ENCODE measurements around the gene VSTM4. TPM values are rescaled to one million over a fixed set of nuclear protein-coding genes. Genes with fewer than 3 reads are reported as not detected.

VSTM4 gene
- total and polyA plus RNA-seq, 9 donors, result 17.3 to 68.9 (median 42.9) TPM

GRCh38 chr10:49081547-49082275 is 33.6 kb downstream of the VSTM4 start:
- H3K9me3 ChIP-seq, result no peaks in the 10 kb centered on the region
- peak; percentile 61 to 83 (median 75) for DNase-seq
- H3K4me1 ChIP-seq (ENCODE audit: insufficient read depth), result peaks cover 39% of the 10 kb centered on the region
- intact Hi-C loops (cut with DNase I), result loop anchor here in 3 of 4 donors (5.0 kb wide), 3 partner anchors 36 to 216 kb away; partner anchors contain the start of genes C10orf71 (in 1 of the 3) and VSTM4 (in 1 of the 3)
- 15 to 32% (median 22%) methylated on average over 8 to 9 of the region's 9 CpGs for WGBS, 3 donors
- H3K4me3 ChIP-seq, result no peak overlapping the region
- TF ChIP-seq EP300 (IDR thresholded peaks at IDR 0.05), result no peak
- TF ChIP-seq POLR2A (IDR thresholded peaks at IDR 0.05), result no peak
- TF ChIP-seq CTCF (IDR thresholded peaks at IDR 0.05), result no peak
- no peaks in the 10 kb centered on the region for H3K36me3 ChIP-seq
- no peaks in the 10 kb centered on the region for H3K27me3 ChIP-seq
- peak overlapping the region in 1 of 2 donors; percentile 43 for H3K27ac ChIP-seq

DNA sequence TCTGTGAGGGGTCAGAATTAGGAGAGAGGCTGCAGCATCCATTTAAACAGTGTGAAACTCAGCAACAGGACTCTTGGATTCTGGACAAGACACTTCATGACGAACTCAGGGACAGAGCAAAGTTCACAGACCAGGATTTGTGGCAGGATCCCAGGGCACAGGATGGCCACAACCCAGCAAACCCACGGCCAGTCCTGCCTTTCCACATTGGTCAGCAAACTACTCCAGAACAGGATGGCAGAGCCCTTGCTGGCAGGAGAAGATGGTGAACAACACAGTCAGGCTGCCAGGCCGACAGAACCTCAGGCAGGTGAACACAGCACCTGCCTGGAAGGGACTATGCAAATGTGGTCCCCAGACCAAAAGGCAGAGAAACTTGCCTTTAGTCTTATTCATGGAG is 34.4 kb downstream of the VSTM4 start:
- peak in 1 of 5 donors; percentile 34 for DNase-seq
- 45 to 56% (median 52%) methylated on average over 3 of the region's 3 CpGs for WGBS, 3 donors
- H3K27ac ChIP-seq, result peak overlapping the region; percentile 43 to 47
- no peaks in the 10 kb centered on the region for H3K27me3 ChIP-seq
- TF ChIP-seq EP300 (IDR thresholded peaks at IDR 0.05), result no peak
- TF ChIP-seq CTCF (IDR thresholded peaks at IDR 0.05), result no peak
- TF ChIP-seq POLR2A (IDR thresholded peaks at IDR 0.05), result no peak
- H3K4me1 ChIP-seq (ENCODE audit: insufficient read depth), result peaks cover 39% of the 10 kb centered on the region
- H3K36me3 ChIP-seq, result no peaks in the 10 kb centered on the region
- H3K9me3 ChIP-seq, result no peaks in the 10 kb centered on the region
- no peak overlapping the region for H3K4me3 ChIP-seq
- intact Hi-C loops (cut with DNase I), result loop anchor here in 3 of 4 donors (5.0 kb wide), 3 partner anchors 36 to 216 kb away; partner anchors contain the start of genes C10orf71 (in 1 of the 3) and VSTM4 (in 1 of the 3)

GRCh38 chr10:49080071-49080470 is 35.3 kb downstream of the VSTM4 start:
- Histone ChIP-seq H3K9me3 (no peaks in the 10 kb centered on the region), H3K4me1 (ENCODE audit: insufficient read depth) (peaks cover 39% of the 10 kb centered on the region), H3K27ac (peak overlapping the region; percentile 43 to 47), H3K27me3 (no peaks in the 10 kb centered on the region), H3K36me3 (no peaks in the 10 kb centered on the region), H3K4me3 (no peak overlapping the region)
- TF ChIP-seq CTCF (IDR thresholded peaks at IDR 0.05) (no peak), POLR2A (IDR thresholded peaks at IDR 0.05) (no peak), EP300 (IDR thresholded peaks at IDR 0.05) (no peak)
- intact Hi-C loops (cut with DNase I), result loop anchor here in 3 of 4 donors (5.0 kb wide), 3 partner anchors 37 to 217 kb away; partner anchors contain the start of genes C10orf71 (in 1 of the 3) and VSTM4 (in 1 of the 3)
- WGBS, 3 donors, result 13 to 30% (median 17%) methylated on average over 1 of the region's 1 CpG
- peak in 4 of 5 donors; percentile 39 to 68 (median 62) for DNase-seq

DNA sequence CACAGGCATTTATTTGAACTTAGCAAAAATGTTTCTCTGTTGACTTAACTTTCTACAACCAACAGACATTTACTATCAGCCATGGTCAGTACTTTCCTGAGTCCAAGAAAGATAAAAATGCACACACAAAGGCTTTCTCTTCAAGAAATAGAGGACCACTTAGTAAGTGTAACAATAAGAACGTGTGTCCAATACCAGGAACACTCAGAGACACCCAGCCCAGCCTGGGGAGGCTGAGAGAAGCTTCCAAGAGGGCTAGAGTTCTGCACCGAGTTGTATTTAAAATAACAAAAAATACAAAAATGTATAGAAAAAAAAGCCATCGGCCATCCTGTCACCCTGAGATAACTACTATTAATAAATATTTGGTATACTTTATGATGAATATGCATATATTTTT is 35.8 kb downstream of the VSTM4 start:
- DNase-seq, result no peak
- H3K36me3 ChIP-seq, result no peaks in the 10 kb centered on the region
- 37 to 56% (median 51%) methylated on average over 3 of the region's 3 CpGs for WGBS, 3 donors
- no peaks in the 10 kb centered on the region for H3K9me3 ChIP-seq
- H3K4me1 ChIP-seq (ENCODE audit: insufficient read depth), result peaks cover 38% of the 10 kb centered on the region
- intact Hi-C loops (cut with DNase I), result loop anchor here in 2 of 4 donors (5.0 kb wide), 2 partner anchors 67 to 1543 kb away; partner anchors contain the start of gene SGMS1 (in 1 of the 2)
- TF ChIP-seq POLR2A (IDR thresholded peaks at IDR 0.05) (no peak), EP300 (IDR thresholded peaks at IDR 0.05) (no peak), CTCF (IDR thresholded peaks at IDR 0.05) (no peak)
- H3K27me3 ChIP-seq, result no peaks in the 10 kb centered on the region
- H3K27ac ChIP-seq, result no peak overlapping the region
- H3K4me3 ChIP-seq, result no peak overlapping the region

Measured in ovary (tissue), 9 donors.